Urinary bladder (tissue), 4 donors: Measurements from ENCODE around the gene DCXR. TPM values are rescaled to one million over a fixed set of nuclear protein-coding genes. Genes with fewer than 3 reads are reported as not detected.

ENCODE experiments used
- DNase-seq: peaks from one replicate; pipeline ENCODE4 v3.0.0-alpha.2; 2015; ENCODE audit errors: extremely low spot score
- H3K27ac ChIP-seq: one replicate; pipeline ENCODE4 v1.5.1; 2013; ENCODE audit warnings: low read depth, mild to moderate bottlenecking, moderate library complexity
- H3K36me3 ChIP-seq: one replicate; pipeline ENCODE4 v1.6.1; 2013; ENCODE audit warnings: mild to moderate bottlenecking, moderate library complexity; ENCODE audit not compliant: insufficient read depth
- H3K4me1 ChIP-seq: one replicate; pipeline ENCODE4 v1.6.1; 2013; ENCODE audit warnings: mild to moderate bottlenecking, moderate library complexity; ENCODE audit not compliant: insufficient read depth
- H3K4me3 ChIP-seq: one replicate; pipeline ENCODE4 v1.5.1; 2013; ENCODE audit warnings: low read depth, low read length
- WGBS: extraction: QIAGEN DNeasy Blood & Tissue Kit; methylation state at CpG from one replicate; pipeline ENCODE4 v1.1.7; 2013; 5-methylcytosine and 5-hydroxymethylcytosine counted together
- polyA plus RNA-seq: library from polyadenylated mRNA; stranded (reverse); fragments of 200-250 nt; gene quantifications from one replicate; pipeline ENCODE4 v1.2.3, GENCODE V29; 2013
- total RNA-seq: library from RNA; depleted of rRNA; stranded (reverse); fragments of >200 nt; gene quantifications from one replicate; pipeline ENCODE4 v1.2.3, GENCODE V29; 2014
- donor health status: healthy with polysubstance abuse.
- donor health status: healthy.

Gene DCXR
- total and polyA plus RNA-seq, 2 donors = 17.2 to 129 TPM

GRCh38 chr17:82015311-82015971, 22.1 kb downstream of the DCXR start:
- H3K36me3 ChIP-seq = no peaks in the 10 kb centered on the region
- WGBS = 75% methylated on average over 24 of the region's 24 CpGs

GRCh38 chr17:82014971-82015310, 22.6 kb downstream of the DCXR start:
- Histone ChIP-seq H3K36me3 (no peaks in the 10 kb centered on the region), H3K4me1 (no peaks in the 10 kb centered on the region), H3K27ac (no peak overlapping the region), H3K4me3 (no peak overlapping the region)
- WGBS = 81% methylated on average over 13 of the region's 13 CpGs
- DNase-seq = no peak

More at GRCh38 chr17:82015311-82015971, 22.1 kb downstream of the DCXR start:
- H3K27ac ChIP-seq = no peak overlapping the region
- H3K4me3 ChIP-seq = no peak overlapping the region
- no peak for DNase-seq
- no peaks in the 10 kb centered on the region for H3K4me1 ChIP-seq

GRCh38 chr17:82014432-82014831, 23.1 kb downstream of the DCXR start:
- WGBS = 77% methylated on average over 23 of the region's 23 CpGs
- Histone ChIP-seq H3K36me3 (no peaks in the 10 kb centered on the region), H3K4me3 (no peak overlapping the region), H3K4me1 (no peaks in the 10 kb centered on the region), H3K27ac (no peak overlapping the region)
- DNase-seq = no peak

- H3K36me3 ChIP-seq = no peaks in the 10 kb centered on the region
- no peak overlapping the region for H3K4me3 ChIP-seq
- H3K4me1 ChIP-seq = no peaks in the 10 kb centered on the region
- WGBS = 89% methylated on average over 16 of the region's 16 CpGs
- DNase-seq = no peak
- no peak overlapping the region for H3K27ac ChIP-seq
These were observed 23.6 kb downstream of the DCXR start for GRCh38 chr17:82013772-82014321.

GRCh38 chr17:82013341-82013740, 24.2 kb downstream of the DCXR start:
- Histone ChIP-seq H3K4me3 (no peak overlapping the region), H3K36me3 (no peaks in the 10 kb centered on the region), H3K4me1 (no peaks in the 10 kb centered on the region), H3K27ac (no peak overlapping the region)
- no peak for DNase-seq
- WGBS = 52% methylated on average over 22 of the region's 22 CpGs

- 75% methylated on average over 19 of the region's 19 CpGs for WGBS
- H3K27ac ChIP-seq = no peak overlapping the region
These were observed 24.7 kb downstream of the DCXR start for GRCh38 chr17:82012640-82013295.

GRCh38 chr17:82012261-82012639, 25.2 kb downstream of the DCXR start:
- no peaks in the 10 kb centered on the region for H3K36me3 ChIP-seq
- no peak overlapping the region for H3K27ac ChIP-seq
- no peak for DNase-seq
- H3K4me3 ChIP-seq = no peak overlapping the region
- 72% methylated on average over 20 of the region's 20 CpGs for WGBS
- H3K4me1 ChIP-seq = no peaks in the 10 kb centered on the region

More at GRCh38 chr17:82012640-82013295, 24.7 kb downstream of the DCXR start:
- H3K36me3 ChIP-seq = no peaks in the 10 kb centered on the region
- no peaks in the 10 kb centered on the region for H3K4me1 ChIP-seq
- H3K4me3 ChIP-seq = no peak overlapping the region
- DNase-seq = no peak

- Histone ChIP-seq H3K4me3 (no peak overlapping the region), H3K27ac (no peak overlapping the region), H3K4me1 (no peaks in the 10 kb centered on the region), H3K36me3 (no peaks in the 10 kb centered on the region)
- WGBS = 91% methylated on average over 19 of the region's 19 CpGs
- DNase-seq = no peak
These were observed 25.8 kb downstream of the DCXR start for GRCh38 chr17:82011617-82012187.

GRCh38 chr17:82010575-82011525, 26.6 kb downstream of the DCXR start:
- H3K4me1 ChIP-seq = no peaks in the 10 kb centered on the region
- WGBS = 93% methylated on average over 39 of the region's 39 CpGs
- H3K27ac ChIP-seq = no peak overlapping the region
- DNase-seq = no peak
- no peaks in the 10 kb centered on the region for H3K36me3 ChIP-seq
- H3K4me3 ChIP-seq = no peak overlapping the region

GRCh38 chr17:82009413-82009812, 28.1 kb downstream of the DCXR start:
- Histone ChIP-seq H3K27ac (no peak overlapping the region), H3K4me3 (no peak overlapping the region), H3K36me3 (no peaks in the 10 kb centered on the region), H3K4me1 (no peaks in the 10 kb centered on the region)
- no peak for DNase-seq
- 87% methylated on average over 15 of the region's 15 CpGs for WGBS

GRCh38 chr17:82008941-82009405, 28.5 kb downstream of the DCXR start:
- H3K4me1 ChIP-seq = no peaks in the 10 kb centered on the region
- 91% methylated on average over 28 of the region's 28 CpGs for whole genome bisulfite sequencing
- H3K36me3 ChIP-seq = no peaks in the 10 kb centered on the region
- no peak overlapping the region for H3K27ac ChIP-seq
- no peak overlapping the region for H3K4me3 ChIP-seq
- no peak for DNase-seq

GRCh38 chr17:82008258-82008940, 29.1 kb downstream of the DCXR start:
- Histone ChIP-seq H3K27ac (no peak overlapping the region), H3K4me1 (no peaks in the 10 kb centered on the region), H3K4me3 (no peak overlapping the region), H3K36me3 (no peaks in the 10 kb centered on the region)
- DNase-seq = no peak
- 83% methylated on average over 26 of the region's 26 CpGs for WGBS
